Smooth muscle cell of the brain vasculature (primary cell): ENCODE measurements around the gene SCAF4.

Source experiments
- DNase-seq: peaks from one replicate; pipeline ENCODE4 v3.0.0-alpha.2; 2012; ENCODE audit warnings: low read depth, low spot score

Gene SCAF4

DNA sequence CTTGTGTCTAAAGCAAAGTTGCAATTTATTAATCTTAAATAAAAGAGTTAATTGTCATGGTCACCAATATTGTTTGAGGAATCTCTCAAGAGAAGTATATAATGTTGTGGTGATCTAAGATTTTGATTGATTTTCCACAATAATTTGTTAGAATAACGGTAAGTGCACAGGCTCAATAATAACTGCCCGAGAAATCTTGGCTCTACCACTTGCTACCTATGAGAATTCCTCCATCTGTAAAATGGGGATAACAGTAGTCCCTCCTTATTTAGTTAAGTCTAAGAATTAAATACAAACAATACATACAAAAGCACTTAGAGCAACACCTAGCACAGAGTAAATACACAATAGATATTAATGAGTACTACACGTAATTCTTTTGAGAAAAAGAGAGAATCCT, 18.8 kb downstream of the SCAF4 start:
- no peak for DNase-seq

DNA sequence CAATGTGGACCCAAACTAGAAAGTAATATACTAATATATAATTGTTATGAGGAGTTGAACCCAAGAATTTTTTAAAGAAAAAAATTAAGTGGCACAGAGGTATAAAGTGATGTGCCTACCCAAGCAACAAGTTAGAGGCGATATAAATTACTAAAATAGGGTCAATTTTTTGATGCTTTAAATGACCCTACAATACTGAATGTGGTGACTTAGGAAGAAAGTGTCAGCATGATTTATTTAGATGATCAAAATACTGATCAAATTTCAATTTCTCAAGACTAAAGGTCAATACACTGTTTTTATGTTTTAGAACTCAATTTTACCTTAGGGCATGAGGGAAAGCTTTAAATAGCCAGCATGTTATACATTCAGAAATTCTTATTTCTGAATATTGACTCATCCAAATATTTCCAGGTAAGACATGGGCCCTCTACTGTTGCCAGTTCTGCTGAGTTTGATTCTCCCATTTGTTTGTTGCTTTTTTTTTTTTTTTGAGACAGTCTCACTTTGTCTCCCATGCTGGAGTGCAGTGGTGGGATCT, 20.1 kb downstream of the SCAF4 start:
- no peak for DNase-seq

DNA sequence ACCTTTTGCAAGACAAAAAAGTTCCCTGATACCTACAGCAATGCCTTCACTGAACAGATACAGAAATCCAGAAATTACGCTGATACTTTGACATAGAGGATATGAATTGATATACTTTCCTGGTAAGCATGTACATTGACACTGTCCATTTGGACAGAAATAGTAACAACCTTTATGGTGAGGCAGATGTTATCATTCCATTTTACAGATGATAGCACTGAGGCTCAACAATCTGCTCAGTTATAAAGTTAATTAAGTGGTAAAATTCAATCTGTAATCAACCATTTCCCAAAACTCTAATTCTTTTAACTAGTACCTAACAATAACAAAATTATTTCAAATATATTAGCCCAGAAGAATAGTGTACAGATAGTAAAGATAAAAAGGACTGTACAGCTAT, 20.6 kb downstream of the SCAF4 start:
- DNase-seq: no peak

DNA sequence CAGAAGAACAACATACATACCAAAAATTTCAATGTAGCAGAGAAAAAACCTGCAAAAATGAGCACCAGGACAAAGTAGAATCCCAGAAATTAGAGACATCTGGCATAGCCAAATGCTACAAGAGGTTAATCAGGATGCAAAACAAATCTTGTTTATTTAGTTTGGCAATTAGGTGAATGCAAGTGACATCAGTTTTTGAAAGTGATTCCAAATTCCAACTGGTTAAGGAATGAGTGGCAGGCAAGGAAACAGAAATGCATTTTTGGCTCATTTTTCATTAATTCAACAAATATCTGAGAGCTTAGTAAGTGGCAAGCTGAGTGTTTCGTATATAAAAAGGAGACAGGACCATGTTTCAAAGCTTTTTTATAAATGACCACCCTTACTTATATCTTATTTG, 21.3 kb downstream of the SCAF4 start:
- DNase-seq: no peak

DNA sequence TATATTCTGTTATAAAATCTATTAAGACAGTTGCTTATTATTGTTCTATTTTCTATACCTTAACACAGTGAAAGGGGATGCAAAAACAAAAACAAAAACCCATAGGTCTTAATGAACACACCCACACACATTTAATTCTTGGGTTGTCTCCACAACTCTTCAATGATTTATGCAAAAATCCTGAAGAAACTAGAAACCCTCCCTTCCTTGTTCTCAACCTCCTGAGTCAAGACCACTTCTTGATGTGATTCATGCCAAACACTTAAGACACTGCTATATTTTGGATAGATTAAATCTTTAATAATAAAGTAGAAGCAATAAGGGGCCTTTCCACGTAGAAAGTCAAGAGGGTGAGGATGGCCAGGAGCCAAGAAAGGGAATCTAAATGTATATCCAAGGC, 23.4 kb downstream of the SCAF4 start:
- DNase-seq: no peak

DNA sequence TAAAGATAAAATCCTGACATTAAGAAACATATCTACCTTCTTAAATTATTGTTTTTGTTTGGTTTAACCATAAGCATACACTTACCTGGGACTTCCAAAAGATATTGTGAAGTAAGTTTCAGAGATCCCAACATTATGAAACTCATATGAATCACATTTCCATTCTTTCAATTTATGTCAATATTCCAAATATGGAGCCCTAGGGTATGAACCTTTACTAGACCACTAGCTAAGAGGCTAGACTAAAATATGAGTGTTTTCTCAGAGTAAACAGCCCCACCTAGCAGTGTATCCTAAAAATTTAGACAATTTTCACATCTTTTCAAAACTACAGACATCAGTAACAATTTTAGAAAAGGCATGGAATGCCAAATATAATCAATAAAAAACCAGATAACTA, 24.4 kb downstream of the SCAF4 start:
- no peak for DNase-seq

DNA sequence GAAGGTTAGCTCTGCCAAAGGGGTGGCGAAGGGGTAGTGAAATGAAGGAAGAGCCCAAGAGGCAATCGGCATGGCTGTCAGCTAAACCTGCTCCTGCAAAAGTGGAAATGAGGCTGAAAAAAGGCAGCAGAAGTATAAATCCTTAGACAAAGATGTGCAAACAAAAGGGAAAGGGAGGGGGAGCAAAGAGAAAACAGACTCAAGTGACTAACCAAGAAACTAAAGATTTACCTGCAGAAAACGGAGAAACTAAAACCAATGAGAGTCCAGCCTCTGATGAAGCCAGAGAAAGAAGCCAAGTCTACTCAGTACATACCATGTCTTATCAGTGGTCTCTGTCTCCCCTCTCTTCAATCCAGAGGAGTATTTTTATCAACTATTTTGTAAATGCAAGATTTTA, 25.4 kb downstream of the SCAF4 start:
- no peak for DNase-seq

DNA sequence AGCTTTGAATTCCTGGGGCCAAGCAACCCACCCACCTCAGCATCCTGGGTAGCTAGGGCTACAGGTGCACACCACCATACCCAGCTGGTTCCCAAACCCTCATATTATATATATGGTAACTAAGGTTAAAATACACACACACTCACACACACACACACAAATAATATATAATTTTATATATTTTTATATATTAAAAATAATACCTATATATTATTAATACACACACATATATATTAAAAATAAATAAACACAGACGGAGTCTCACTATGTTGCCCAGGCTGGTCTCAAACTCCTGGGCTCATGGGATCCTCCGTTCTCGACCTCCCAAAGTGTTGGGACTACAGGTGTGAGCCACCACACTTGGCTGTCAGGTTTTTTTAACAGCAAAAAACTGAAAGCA, 31.9 kb downstream of the SCAF4 start:
- DNase-seq: no peak

DNA sequence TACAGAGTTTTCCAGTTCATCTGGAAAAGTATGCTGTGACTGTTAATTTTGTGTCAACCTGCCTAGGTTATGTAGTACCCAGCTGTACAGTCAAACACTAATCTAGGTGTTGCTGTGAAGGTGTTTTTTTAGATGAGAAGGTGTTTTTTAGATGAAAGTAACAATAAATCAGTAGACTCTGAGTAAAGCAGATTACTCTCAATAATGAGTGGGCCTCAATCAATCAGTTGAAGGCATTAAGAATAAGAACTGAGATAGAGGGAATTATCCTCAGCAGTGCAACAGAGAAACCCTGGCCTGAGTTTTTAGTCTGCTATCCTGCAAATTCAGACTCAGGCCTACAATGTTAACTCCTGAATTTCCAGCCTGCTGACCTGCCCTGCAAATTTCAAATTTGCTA, 33.5 kb downstream of the SCAF4 start:
- no peak for DNase-seq

DNA sequence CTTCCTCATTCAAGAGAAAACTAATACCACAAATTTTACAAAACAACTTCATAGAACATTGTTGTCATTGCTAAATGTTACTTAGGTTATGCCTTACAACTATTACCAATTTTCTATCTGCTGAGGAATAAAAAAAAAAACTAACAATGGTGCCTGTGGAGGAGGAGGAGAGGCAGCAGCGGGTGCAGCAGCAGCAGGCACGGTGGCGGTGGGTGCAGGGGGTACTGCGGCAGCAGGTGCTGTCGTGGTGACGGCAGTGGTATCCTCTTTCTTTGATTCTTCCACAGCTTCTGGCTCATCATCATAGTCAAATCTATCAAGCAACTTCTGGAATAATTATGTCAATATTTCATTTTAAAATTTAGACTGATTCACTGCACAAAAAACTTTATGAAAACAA, 35.5 kb downstream of the SCAF4 start:
- DNase-seq: no peak

DNA sequence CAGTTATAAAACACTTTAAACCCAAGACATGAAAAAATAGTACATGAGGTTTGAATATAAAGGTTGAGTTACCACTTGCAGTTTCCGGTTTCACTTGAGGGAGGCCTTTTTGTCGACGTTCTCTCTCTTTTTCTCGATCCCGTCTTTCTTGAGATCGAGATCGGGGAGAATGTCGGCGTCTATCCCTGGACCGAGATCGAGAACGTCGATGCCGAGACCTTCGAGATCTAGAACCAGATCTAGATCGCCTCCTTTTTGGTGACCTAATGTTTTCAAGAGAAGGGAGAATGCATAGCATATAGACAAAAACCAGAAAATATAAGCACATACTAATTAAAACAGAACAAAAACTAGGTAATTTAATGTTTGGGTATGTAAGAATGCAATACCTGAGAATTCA, 38.7 kb downstream of the SCAF4 start:
- no peak for DNase-seq

DNA sequence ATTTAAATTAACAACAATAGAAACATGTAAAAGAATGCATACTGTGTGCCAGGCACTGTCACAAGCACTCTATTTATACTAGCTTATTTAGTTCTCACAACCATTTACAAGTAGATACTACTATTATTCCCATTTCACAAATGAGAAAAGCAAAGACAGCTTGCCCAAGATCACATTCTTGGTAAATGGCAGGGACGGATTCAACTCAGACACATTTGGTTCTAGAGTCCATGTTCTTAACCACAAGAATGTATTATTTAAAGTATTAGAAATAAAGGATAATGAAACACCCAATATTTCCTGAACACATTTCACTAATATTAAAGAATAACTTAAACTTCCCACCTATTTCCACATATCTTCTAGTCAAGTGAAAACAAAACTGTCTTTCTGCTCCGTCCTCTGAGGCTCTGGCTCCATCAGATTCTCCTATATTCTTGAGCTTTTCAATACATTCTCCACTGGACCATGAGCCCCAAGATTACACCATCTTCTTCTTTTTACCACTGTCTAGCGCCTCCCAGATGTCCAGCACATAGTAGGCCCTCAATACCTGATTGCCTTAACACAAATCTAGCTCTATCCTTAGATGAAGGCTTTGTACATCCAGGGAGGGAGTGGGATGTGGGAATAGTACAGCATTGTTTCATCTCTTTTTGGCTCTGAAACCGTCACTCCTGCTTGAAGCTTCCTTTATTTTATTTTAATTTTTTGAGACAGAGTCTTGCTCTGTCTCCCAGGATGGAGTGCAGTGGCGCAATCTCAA, 43.1 kb downstream of the SCAF4 start:
- DNase-seq: no peak

DNA sequence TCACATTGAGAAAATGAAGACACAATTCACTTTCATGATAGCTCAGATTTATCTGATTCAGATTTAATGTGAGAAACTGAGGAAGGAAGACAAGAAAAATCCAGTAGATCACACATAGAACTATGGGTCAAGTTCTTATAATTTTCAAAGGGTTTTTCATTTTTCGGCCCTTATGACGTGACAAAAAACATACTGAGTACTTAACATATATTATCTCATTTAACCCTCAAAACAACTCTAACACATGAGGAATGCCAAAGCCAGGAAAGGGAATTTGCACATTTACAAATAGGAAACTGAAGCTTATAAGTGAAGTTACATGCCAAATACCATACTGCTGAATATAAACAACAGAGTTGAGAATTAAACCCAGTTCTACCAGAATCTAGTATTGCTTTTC, 44.8 kb downstream of the SCAF4 start:
- no peak for DNase-seq

DNA sequence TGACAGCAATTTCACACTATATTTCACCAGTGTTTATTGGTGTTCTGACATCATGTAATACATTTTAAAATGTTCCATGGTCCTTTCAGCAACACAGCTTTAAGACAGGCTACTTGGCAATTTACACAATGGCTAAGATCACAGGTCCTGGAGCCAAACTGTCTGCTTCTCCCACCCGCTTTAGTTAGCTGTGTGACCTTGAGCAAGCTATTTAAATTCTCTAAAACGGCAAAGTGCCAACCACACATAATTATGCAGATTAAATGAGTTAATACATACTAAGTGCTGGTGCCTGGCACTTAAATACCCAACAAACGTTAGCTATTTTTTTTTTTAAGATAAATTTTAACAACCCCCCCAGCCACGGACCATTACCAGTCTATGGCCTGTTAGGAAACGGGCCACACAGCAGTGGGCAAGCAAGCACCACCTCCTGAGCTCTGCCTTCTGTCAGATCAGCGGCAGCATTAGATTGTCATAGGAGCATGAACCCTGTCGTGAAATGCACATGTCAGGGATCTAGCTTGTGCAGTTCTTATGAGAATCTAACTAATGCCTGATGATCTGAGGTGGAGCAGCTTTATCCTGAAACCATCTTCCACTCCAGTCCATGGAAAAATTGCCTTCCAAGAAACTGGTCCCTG, 45.5 kb downstream of the SCAF4 start:
- DNase-seq: no peak

DNA sequence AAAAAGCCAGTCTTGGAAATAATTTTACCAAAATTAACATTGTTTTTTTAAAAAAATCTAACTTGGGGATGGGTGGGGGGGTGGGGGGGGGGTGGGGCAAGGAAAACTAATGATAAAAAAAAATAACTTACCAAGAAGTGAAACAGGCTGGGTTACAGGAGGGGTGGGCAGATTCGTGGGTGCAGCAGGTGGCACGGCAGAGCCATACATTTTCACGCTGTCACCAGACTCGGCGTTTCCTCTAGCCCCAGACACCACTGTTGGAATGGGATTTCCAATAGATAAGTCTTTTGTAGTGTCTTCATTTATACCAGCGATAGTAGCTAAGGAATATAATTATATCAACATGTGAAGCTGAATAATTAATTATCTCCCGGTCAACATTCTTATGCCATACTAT, 47.0 kb downstream of the SCAF4 start:
- no peak for DNase-seq

DNA sequence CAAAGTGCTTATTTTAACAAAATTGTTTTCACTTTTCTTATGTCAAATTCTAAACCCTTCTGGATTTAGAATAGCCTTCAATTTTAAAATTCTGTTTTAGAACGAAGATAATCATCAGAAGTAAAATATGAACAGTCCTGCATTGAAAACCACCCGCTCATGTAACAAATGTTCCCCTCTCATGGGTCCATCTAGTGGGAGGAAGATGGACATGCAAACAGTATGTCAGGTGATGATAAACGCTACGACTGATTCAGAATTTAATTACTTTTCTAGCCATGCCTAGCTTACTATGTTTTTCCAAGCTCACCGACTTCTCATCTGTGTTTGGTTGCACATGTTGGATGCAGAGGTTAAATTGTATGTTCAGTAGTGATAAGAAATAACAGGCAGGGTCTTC, 48.9 kb downstream of the SCAF4 start:
- no peak for DNase-seq

DNA sequence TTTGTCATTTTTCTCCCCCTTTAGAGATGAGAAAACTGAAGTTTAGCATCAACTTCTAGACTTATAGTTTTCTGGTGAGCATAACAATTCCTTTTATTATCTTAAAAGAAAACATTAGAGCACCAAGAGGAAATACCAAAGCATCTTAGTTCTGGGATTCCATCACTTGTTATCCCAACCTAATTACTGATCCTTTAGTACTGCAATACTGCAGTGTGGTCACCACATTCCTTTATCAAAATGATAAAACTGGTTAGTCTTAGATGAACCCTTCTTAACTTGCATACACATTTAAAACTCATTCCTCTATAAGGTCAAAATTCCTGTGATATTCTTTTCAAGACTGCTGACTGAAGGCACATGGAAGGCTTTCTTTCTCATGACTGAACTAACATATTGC, 49.3 kb downstream of the SCAF4 start:
- no peak for DNase-seq

DNA sequence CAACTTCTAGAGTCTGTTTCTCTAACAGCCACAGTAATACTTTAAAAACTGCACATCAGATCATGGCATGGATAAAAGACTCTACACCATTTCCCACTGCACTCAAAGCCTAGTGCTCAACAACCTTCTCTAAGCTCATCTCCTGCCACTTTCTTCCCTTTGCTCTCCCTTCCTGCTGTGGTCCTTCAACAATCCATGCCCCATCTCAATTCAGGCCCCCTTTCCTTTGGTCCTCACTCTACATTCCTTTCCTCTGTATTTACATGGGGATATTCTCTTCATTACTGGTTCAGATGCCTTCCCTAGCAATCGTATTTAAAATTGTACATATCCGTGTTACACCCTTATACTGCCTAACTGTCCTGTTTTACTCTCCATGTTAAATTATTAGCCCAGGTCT, 53.4 kb downstream of the SCAF4 start:
- DNase-seq: no peak

DNA sequence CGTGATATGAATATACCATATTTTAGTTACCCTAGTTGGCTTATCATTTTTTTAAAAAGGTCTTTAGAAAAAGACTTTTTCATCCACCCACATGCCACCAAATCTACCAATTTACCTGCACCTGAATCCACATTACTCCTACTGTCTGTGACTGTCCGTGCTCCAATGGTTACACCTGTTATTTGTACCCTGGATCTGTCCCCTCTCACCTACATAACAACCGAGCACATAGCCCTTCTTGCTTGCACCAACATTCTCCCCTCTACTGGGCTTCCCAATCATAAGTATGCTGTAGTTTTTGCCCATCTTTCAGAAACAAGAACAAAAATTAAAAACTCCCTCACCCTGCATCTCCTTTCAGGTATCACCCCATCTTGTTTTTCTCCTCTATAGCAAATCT, 54.9 kb downstream of the SCAF4 start:
- DNase-seq: no peak

DNA sequence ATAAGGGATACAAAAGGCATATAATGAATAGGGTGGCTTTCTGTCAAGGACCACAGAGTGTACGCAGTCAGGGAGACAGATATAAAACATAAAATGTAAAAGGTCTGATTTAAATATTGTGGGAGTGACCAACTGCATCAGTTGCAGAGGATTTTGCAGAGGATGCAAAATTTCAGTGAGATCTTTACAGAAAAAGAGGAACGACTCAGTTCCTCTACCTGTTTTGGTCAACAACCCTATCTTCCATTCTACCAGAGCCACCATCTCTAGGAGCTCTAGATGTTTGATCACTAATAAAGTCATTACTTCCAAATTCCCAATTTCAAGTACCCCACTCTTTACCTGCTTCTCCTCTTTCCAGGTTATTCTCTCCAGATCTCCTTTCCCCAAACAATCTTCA, 56.0 kb downstream of the SCAF4 start:
- no peak for DNase-seq

DNA sequence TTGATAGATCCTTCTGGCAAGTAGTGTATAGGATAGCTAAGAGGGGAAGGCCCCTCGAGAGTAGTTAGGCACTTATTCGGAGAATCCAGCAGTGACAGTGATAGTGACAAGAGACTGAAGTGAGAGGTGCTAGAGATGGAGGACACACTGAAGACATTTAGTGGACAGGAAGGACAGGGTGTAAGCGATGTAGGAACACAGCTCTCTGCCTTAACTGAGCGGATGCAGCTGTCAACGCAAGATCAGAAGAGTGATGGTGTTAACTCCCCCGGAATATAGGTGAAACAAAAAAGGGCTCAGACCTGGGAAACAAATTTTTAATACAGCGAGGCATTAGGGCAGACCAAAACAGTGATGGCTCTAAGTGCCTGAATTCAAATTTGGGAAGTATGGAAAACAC, 56.6 kb downstream of the SCAF4 start:
- no peak for DNase-seq

DNA sequence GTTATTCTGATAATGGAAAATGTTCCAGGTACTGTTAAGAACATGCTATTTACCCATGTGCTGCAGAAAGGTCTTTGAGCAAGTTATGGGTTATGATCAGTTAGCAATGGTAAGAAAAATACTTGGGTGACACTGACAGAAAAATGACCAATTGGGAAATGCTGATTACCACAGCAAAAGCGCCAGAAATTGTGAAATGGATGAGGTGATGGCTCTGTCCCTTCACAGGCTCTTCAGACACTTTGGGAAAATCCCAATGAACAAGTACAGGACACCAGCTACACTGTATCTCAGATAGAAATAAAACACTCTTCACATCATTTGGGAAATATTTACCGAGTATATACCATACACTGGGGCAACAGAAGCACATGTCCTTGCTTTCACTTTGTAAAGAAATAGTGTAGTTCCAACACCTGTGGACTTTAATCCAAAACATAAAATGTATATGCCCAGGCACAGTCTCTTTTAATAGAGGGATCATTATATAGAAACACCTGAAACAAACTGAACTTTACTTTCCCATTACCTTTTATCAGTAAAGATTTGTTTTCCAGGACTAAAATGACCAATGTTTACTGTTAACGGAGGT, 58.5 kb downstream of the SCAF4 start:
- no peak for DNase-seq

DNA sequence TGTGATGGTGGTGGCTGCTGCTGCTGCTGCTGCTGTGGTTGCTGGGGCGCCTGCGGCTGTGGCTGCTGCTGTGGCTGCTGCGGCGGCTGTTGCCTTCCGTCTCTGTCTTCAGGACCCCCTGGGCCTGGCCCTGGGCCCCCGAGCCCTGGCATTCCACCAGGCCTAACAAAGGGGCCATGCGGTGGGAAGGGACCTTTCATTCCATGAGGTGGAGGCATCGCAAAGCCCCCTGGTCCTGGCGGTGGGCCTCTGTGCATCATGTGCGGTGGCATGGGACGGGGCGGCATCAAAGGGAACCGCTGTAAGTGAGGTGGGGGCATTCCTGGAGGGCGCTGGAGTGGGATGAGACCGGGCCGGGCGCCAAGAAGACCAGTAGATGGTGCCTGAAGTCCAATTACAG, 60.0 kb downstream of the SCAF4 start:
- no peak for DNase-seq
